NCI-H2196 treated with DMSO at 0.1 percent for 48 hours (cell line): ENCODE measurements around the gene ZNF438.
"Not testable (repeated sequence)": the region's sequence is repeated elsewhere in the genome, so short reads cannot be mapped to it uniquely, and the experiment has no call there.

Experiments
- DNase-seq: peaks from one replicate; lab custom pipeline; 2025; ENCODE audit not compliant: unreplicated experiment; lab: John Stamatoyannopoulos, UW

ZNF438 gene

DNA sequence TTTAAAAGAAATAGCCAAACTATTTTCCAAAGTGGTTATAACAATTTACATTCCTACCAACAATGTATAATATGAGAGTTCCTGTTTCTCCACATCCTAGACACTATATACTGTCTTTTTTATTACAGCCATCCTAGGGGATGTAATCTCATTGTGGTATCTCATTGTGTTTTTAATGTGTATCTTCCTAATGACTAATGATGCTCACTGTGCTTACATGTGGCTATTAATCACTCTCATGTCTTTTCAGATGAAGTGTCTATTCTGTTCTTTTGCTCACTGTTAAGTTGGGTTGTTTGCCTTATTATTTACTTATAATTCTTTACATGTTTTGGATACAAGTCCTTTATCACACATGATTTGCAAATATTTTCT lies 71.8 kb downstream of the ZNF438 start:
- no peak for DNase-seq

DNA sequence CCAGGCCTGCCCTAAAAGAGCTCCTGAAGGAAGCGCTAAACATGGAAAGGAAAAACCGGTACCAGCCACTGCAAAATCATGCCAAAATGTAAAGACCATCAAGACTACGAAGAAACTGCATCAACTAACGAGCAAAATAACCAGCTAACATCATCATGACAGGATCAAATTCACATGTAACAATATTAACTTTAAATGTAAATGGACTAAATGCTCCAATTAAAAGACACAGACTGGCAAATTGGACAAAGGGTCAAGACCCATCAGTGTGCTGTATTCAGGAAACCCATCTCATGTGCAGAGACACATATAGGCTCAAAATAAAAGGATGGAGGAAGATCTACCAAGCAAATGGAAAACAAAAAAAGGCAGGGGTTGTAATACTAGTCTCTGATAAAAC lies 82.4 kb downstream of the ZNF438 start:
- DNase-seq, result not testable (repeated sequence)

DNA sequence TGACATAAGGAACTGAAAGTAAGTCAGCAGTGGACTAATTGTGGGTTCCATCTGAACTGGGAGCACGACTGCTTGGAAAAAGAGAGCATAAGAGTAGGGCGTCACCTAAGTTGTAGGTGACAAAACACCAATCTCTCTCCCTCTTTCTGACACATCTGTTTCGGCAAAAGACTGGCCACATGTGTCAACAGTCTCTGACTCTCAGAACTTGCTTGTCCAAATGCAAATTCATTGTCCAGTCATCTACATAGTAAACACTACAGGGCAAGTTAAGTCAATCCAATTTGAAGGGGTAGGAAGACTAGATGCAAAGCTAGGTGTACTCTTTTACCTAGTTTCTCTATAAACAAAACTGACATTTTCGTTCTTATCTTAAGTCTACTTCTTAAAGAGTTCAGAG lies 87.7 kb downstream of the ZNF438 start:
- DNase-seq, result no peak

DNA sequence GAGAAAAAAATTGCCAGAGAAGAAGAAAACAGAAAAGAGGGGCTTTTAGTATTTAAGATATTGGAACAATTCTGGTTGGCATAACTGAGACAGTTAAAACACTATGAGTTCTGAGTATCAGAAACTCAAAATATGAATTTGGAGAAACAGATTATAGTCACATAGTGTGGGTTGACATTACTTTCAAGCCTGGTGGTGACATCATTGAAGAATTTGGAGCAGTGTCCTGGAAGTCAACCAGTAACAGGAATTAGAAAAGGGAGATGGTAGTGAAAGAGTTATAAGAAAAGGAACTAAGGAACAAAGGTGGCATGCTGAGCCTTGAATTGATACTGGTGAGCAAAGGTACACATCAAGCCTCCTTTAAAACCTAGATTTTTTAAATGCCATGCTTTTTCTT lies 88.2 kb downstream of the ZNF438 start:
- no peak for DNase-seq

DNA sequence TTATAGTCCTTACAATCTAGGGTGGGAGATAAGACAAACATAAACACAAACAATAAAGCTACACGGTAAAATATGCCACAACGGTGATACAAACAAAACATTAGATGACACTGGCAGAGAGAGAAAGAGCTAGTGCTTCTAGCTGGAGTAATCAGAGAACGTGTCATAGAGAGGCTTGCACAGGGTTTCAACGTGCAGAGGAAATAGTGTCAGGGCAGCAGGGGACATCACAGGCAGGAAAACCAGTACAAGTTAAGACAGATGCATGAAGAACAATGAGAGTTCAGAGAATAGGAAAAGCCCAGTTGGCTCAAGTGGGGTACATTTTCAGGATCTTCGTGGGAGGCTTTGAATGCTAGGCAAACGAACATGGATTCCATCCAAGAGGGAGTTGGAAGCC lies 91.4 kb downstream of the ZNF438 start:
- no peak for DNase-seq

DNA sequence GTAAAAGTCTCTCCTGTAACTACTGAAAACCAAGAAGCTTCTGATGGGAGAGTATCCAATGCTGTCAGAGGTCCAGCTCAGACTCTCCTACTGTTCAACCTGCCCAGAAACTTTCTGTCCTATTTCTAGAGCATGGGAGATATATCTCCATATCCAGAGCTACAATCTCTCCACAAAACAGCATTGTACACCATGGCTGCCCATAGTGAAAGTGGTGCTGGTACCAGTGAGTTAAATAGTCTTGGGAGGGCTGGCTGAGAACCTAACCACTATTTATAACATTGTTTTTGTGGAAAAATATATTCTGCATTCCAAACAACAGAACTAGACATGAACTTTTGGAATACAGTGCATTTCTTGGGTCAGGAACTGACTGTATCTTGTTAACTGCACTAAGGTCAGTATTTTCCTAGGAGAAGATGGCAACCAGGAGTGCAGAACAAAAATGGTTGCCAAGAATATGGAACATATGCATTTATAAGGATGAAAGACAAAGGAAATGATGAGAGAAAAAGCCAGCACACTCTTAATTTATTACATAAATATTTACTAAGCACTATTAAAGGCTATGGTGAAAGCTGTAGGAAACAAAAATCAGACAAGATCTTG lies 91.9 kb downstream of the ZNF438 start:
- DNase-seq, result no peak

DNA sequence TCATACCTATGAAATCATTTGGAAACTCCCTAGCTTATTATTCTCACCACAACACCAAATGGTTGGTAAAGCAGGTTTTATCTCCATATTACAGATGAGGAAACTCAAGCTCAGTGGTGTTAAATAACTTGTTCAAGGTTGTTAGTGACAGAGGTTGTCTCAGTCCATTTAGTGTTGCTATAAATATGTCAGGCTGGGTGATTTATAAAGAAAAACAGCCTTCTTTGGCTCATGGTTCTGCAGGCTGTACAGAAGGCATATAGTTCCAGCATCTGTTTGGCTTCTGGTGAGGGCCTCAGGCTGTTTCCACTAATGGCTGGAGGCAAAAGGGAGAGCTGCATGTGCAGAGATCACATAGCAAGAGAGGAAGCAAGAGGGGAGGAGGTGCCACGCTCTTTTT lies 96.6 kb downstream of the ZNF438 start:
- no peak for DNase-seq

DNA sequence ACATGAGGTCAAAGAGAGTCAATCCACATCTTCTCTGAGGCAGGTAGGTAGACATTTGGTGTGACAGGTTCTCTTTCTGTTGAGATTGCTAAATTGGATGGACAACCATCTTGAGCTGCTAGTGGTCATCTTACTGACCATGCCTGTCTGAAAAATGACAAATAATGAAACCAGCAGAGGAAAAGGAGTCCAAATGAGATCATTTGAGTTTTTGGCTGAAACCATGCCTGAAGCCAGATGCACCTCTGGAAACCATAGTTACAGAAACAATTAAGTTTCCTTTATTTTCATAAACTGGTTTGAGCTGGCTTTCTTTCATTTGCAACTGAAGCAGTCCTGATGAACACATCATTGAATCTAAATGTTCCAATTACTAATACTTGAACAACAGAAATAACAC lies 100.6 kb downstream of the ZNF438 start:
- no peak for DNase-seq

DNA sequence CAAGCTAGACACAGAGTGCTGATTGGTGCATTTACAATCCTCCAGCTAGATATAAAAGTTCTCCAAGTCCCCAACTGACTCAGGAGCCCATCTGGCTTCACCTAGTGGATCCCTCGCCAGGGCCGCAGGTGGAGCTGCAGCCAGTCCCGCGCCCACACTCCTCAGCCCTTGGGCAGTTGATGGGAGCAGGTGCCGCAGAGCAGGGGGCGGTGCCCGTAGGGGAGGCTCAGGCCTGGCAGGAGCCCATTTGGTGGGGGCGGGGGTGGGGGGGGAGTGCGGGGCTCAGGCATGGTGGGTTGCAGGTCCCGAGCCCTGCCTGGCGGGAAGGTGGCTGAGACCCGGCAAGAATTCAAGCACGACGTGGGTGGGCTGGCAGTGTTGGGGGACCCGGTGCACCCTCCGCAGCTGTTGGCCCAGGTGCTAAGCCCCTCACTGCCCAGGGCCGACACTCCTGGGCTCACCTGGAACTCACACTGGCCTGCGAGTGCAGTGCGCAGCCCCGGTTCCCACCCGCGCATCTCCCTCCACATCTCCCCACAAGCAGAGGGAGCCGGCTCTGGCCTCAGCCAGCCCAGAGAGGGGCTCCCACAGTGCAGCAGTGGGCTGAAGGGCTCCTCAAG lies 101.7 kb downstream of the ZNF438 start:
- DNase-seq, result no peak

DNA sequence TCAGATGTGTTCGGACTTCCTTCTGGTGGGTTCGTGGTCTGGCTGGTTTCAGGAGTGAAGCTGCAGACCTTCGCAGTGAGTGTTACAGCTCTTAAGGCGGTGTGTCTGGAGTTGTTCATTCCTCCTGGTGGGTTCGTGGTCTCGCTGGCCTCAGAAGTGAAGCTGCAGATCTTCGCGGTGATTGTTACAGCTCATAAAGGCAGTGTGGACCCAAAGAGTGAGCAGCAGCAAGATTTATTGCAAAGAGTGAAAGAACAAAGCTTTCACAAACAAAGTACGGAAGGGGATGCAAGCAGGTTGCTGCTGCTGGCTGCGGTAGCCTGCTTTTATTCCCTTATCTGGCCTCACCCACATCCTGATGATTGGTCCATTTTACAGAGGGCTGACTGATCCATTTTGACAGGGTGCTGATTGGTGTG lies 102.3 kb downstream of the ZNF438 start:
- not testable (repeated sequence) for DNase-seq

DNA sequence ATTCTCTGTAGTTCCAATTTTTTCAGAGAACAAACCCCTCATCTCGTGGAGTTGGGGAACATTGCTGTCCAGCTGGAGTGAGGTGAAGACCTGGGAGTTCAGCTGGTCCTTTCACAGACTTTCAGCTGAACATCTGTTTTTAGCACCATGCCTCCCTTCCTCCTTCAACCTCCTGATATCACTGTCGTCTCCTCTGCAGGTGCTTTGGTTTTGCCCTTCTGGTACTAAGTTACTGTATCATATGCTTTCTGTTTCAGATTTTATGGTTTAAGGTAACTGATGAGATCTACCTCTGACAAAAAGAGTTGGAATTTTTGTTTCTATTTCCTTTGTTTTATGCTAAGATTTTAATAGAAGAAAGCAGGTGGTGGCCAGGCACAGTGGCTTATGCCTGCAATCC lies 102.9 kb downstream of the ZNF438 start:
- DNase-seq, result no peak

DNA sequence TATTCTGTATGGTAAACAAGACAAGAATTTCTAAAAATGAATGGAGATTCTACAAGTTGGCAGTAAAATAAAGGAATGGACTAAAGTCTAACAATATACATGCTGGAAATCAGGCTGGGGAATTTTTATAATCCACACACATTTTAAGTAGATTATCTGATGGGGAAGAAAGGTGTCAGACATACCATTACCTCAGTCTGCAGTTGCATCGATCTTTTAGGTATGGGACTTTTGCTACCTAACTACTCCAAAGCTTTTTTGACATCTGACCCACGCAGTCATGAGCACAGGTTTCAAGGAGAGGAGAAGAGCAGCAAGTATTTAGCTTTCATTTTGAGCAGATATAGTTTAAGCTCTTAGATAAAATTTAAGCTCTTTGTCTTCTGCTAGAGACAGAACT lies 113.0 kb downstream of the ZNF438 start:
- DNase-seq, result no peak

DNA sequence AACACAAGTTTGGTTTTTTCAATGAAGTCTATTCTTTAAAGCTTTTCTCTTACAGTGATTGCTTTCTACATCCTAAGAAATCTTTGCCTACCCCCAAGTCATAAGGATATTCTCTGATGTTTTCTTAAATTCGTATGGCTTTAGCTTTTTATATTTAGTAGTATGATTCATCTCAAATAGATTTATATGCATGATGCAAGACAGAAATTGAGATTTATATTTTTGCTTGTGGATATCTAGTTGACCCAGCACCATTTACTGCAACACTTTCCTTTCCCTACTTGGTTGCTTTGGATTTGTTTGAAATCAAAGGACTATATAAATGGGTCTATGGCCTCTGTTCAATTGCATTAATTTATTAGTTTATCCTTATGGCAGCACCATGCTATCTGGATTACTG lies 113.9 kb downstream of the ZNF438 start:
- DNase-seq, result no peak

DNA sequence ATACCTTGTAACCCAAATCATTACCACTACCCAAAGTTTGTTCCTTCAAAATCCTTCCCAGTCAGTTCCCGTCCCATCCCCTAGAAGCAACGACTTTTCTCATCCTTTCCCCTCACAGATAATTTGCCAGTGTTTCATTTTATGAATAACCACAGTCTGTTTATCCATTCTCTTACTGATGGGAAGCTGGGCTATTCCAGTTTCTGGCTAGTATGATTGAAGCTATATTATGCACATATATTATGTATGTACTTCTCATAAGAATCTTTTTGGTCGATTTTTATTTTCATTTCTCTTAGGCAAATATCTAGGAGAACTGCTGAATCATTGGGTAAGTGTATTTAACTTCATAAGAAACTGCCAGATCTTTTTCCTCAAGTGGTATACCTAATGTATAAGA lies 114.6 kb downstream of the ZNF438 start:
- no peak for DNase-seq

DNA sequence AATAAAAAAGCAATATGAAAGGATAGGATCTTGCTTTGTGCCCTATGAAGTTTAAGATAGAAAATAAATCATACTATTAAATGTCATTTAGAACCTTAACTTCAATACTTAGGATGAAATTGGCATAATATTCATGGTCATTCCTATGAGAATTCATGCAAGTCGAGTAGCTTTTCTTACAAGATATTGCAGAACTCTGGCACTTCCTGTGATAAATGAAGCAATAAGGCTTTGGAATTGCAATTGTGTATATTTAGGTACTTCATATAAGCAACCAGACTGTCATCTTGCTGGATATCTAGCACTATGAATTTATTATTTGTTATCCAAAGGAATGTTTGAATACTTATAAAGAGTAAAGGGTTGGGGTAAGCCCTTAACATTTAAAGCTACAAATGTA lies 116.5 kb downstream of the ZNF438 start:
- DNase-seq, result no peak

DNA sequence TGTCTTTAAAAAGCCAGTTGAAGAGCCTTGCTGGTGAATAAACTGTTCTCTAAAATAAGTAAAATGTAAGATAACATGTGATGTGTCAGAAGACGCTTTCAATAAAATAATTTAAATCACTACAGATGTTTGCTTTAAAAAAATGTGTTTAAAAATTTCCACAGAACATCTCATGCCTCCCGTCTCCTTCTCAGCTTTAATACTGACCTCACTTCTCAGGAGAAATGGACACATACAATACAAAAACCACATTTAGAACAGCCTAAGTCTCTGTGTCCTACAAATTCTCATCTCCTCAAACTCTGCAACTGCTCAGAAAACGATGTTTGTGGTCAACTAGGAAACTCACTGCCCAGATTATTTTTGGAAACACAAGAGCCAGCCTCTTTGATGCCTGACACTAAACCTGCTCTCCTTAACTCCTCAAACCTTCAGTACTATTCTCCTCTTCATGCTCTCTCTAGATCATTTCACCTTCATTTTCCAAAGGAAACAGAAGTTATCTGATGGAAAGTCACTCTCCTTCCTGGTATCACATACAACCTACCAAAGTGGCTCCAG lies 120.3 kb downstream of the ZNF438 start:
- no peak for DNase-seq

DNA sequence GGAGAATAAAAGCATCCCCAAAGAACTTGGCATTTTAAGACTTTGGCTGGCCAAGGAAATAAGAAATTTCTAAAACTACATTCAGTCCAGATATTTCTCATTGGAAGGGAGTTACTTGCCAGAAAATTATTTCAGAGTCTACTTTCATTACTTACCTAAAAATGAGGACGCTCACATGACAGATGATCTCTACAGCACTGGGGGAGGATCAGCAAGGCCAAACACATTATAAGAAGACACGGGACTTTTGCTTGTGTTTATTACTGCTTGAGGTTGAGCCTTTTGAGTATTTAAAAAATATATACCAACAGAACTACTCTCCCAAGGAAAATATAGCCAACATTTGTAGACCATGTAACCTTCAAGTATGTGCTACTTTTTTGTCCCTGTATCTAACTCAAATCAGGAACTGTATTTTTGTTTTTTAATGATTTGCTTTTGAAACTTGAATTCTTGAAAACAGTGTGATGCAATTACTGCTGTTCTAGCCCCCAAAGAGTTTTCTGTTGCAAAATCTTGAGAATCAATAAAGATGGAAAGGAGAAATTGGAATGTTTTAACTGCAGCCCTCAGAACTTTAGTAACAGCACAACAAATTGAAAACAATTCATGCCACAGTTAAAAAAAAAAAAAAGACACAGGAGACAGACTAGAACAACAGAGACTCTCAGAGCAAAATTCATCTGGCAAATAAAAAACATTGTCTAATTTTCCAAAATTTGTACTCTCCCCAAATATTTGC lies 128.1 kb downstream of the ZNF438 start:
- no peak for DNase-seq

DNA sequence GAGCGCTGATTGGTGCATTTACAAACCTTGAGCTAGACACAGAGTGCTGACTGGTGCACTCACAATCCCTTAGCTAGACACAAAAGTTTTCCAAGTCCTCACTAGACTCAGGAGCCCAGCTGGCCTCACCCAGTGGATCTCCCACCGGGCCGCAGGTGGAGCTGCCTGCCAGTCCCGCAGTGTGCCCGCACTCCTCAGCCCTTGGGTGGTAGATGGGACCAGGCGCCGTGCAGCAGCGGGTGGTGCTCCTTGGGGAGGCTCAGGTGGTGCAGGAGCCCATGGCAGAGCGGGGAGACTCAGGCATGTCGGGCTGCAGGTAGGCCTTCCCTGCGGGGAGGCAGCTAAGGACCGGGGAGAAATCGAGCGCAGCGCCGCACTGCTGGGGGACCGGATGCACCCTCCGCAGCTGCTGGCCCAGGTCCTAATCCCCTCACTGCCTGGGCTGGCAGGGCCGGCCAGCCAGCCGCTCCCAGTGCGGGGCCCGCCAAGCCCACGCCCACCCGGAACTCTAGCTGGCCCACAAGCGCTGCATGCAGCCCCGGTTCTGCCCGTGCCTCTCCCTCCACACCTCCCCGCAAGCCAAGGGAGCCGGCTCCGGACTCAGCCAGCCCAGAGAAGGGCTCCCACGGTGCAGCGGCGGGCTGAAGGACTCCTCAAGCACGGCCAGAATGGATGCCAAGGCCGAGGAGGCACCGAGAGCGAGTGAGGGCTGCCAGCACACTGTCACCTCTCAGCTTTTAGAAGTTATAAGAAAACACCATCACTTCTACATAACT lies 128.9 kb downstream of the ZNF438 start:
- no peak for DNase-seq

DNA sequence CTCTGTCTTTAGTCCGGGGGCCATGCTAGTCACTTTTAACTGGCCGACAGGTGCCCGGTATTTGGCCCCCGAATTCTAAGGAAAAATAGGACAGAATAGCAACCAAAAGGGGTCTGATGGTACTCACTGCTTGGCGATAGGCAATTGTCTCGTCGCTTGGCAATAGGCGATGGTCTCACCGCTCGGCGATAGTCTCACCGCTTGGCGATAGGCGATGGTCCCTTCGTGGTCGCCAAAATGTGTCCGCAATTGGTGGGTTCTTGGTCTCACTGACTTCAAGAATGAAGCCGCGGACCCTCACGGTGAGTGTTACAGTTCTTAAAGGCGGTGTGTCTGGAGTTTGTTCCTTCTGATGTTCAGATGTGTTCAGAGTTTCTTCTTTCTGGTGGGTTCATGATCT lies 130.2 kb downstream of the ZNF438 start:
- DNase-seq, result not testable (repeated sequence)

DNA sequence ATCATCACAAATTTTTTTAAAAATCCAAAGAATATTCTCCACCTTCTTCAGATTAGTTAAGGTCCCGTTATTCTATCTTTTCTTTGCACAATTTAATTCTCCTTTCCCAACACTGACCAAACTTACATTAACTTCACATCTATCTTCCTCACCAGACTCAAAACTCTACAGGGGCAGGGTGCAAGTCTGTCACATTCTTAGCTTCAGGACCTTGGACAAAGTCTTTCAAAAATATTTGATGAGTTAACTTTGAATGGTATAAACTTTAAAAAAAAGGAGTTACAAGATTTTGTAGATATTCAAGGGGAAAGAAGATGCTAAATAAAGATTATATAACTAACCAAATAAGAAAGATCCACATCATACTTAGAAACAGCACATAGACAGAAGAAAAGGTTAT lies 132.7 kb downstream of the ZNF438 start:
- no peak for DNase-seq

DNA sequence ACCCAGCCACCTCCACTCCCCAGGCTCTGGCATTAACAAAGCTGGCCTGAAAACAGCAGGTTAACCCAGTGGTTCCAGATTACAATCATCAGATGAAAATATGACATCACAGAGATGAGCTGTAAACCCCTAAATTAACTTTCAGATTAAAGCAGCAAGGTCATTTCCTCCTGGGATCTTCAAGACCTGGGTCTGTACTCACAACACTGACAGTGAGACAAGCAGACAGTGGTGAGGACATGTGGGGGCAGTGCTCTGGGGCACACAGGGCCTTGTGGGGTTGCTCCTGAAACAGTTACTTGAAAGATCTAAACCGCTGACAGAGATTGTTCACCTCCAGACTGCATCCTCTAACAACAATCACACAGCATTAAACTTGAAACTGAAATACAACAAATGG lies 134.1 kb downstream of the ZNF438 start:
- no peak for DNase-seq

DNA sequence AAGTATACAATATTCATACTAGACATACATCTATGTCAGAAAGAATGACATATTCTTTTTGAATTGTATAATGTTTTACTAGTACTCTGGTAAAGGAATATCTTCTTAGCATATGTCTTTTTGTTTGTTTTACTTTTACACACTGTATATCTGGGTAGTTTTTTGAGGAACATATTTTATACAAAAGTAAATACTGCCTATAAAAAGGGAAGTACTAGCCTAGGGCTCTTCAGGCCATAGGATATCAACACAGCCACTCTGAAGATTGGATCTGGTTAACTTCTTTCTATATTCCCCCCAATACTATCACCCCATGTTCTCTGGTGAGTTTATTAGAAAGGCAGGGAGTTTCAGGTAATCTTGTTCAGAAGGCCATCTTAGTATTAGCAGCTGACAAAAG lies 134.6 kb downstream of the ZNF438 start:
- DNase-seq, result no peak
